22Rv1 (cell line): Measurements from ENCODE around the gene TBPL2.
"Not testable (repeated sequence)": the region's sequence is repeated elsewhere in the genome, so short reads cannot be mapped to it uniquely, and the experiment has no call there.

Experiments used
- H3K27ac ChIP-seq: fragments of 450-650 bp; 2 replicates; pipeline ENCODE4 v1.5.1; 2017
- CTCF ChIP-seq: fragments of 450-650 bp; IDR thresholded peaks from 2 replicates; pipeline ENCODE4 v1.5.1; 2017; ENCODE audit warnings: mild to moderate bottlenecking
- ZFX ChIP-seq: fragments of 450-650 bp; IDR thresholded peaks from 2 replicates; pipeline ENCODE4 v1.6.1; 2017; ENCODE audit warnings: antibody characterized with exemption, borderline replicate concordance

Gene TBPL2

GRCh38 chr14:55430024-55430690, 10.3 kb downstream of the TBPL2 start:
- peak; percentile 34 for TF ChIP-seq CTCF
- TF ChIP-seq ZFX, result no peak

DNA sequence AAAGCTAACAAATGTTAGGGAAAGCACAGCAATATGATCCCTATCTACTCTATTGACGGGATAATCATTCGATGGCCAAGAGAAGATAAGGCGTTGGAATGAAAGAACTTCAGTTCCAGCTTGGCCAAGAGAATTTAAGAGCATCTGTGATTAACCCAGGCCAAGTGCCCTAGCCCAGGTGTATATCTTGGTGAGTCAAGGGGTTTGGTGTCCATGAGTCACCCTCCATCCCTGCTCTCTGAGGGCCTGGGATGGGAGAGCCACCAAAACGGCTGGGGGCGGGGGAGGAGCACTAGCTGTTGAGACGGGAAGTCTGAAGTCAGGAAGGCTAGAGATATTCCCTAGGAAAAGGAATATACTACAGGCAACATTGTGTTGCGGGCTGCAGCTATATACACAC, 13.0 kb downstream of the TBPL2 start:
- H3K27ac ChIP-seq, result no peak overlapping the region
- TF ChIP-seq ZFX (no peak), CTCF (no peak)

More at GRCh38 chr14:55430024-55430690, 10.3 kb downstream of the TBPL2 start:
- H3K27ac ChIP-seq, result no peak overlapping the region

- no peak for TF ChIP-seq ZFX
- TF ChIP-seq CTCF, result no peak
- H3K27ac ChIP-seq, result no peak overlapping the region
Measured at GRCh38 chr14:55426891-55427290, 13.5 kb downstream of the TBPL2 start.

DNA sequence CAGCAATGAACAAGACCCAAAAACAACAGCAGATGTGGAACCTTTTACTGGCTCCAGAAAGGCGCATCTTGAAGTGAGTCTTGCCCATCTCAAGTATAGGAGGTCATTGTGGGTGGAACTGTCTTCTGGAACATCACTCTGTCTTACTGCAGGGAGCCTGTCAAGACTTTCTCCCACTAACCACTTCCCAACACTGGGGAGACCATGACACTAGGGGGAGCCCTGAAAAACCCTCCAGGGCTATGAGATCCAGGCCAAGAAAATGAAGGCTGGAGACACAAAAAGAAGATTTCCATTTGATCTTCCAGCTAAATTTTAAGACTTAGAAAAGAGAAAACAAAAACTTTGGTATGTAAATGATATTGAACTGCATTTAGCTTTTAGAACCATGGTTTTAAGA, 15.3 kb downstream of the TBPL2 start:
- no peak overlapping the region for H3K27ac ChIP-seq
- TF ChIP-seq CTCF (no peak), ZFX (no peak)

DNA sequence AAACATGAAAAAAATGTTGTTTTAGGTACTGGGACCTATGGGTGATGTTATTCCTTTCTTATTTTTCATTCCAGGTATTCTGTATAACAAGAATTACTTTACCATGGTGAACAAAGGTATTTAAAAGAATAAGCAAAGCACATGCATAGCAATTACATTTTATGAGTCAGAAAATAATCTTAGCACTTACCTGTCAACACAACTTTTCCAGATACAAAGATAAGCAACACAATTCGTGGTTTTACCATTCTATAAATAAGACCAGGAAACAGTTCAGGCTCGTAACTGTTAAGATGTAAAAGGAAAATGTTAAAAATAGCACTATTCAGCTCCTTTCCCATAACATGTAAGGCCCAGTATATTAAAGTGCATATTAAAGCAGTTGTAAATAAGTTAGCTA, 16.4 kb downstream of the TBPL2 start:
- TF ChIP-seq CTCF (no peak), ZFX (no peak)
- H3K27ac ChIP-seq, result no peak overlapping the region

DNA sequence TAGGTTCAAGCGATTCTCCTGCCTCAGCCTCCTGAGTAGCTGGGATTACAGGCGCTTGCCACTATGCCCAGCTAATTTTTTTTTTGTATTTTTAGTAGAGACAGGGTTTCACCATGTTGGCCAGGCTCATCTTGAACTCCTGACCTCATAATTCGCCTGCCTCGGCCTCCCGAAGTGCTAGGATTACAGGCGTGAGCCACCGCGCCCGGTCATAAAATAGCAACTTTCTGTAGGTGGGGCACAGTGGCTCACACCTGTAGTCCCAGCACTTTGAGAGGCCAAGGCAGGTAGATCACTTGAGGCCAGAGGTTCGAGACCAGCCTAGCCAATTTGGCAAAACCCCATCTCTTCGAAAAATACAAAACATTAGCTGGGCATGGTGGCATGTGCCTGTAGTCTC, 18.1 kb downstream of the TBPL2 start:
- H3K27ac ChIP-seq, result not testable (repeated sequence)

DNA sequence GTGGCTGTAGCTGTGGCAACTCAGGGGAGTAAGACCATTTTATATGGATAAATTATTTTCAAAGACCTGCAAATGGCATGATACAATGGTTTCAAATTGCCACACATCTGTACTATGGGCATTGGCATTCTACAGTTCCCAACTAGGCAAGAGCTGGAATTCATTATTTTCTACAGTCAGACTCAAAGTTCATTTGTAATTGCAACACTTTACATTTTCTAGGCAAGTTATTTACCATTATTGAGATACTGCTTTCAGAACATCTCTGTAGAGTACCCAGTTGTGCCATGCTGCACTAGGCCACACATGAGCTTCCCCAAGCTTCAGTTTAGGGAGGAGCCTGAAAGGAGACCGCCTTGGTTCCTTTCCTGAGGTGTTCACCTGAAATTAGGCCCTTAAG, 20.8 kb downstream of the TBPL2 start:
- H3K27ac ChIP-seq, result no peak overlapping the region
- TF ChIP-seq CTCF (no peak), ZFX (no peak)

- TF ChIP-seq CTCF, result no peak
- TF ChIP-seq ZFX, result no peak
- H3K27ac ChIP-seq, result no peak overlapping the region
Measured at GRCh38 chr14:55418411-55418810, 22.0 kb downstream of the TBPL2 start.
